Fibroblast of lung (primary cell): Measurements from ENCODE around the gene SSX4.
"Not testable (repeated sequence)": the region's sequence is repeated elsewhere in the genome, so short reads cannot be mapped to it uniquely, and the experiment has no call there.

Experiments used
- EZH2 ChIP-seq: IDR thresholded peaks from 2 replicates; pipeline ENCODE4 v1.5.1; 2012; ENCODE audit warnings: low read length, control low read depth, mild to moderate bottlenecking; ENCODE audit errors: missing control alignments
- TF ChIP-seq, protein P1 (sequence below), 2 donors: IDR thresholded peaks in 1 of 2; conservative IDR thresholded peaks in 1 of 2; 1 replicate in 1 of 2; 2 replicates in 1 of 2; pipeline ENCODE4 v1.5.1; 2011 to 2012; ENCODE audit warnings: low read length in 2 of 2, control low read depth in 1 of 2, inconsistent platforms in 1 of 2, low read depth in 1 of 2, mild to moderate bottlenecking in 1 of 2

DNA sequence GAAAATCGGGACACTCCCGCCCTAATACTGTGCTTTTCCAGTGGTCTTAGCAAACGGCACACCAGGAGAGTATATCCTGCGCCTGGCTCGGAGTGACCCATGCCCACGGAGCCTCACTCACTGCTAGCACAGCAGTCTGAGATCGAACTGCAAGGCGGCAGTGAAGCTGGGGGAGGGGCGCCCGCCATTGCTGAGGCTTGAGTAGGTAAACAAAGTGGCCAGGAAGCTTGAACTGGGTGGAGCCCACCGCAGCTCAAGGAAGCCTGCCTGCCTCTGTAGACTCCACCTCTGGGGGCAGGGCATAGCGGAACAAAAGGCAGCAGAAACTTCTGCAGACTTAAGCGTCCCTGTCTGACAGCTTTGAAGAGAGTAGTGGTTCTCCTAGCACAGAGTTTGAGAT, 50.4 kb downstream of the SSX4 start:
- TF ChIP-seq, protein P1, sequence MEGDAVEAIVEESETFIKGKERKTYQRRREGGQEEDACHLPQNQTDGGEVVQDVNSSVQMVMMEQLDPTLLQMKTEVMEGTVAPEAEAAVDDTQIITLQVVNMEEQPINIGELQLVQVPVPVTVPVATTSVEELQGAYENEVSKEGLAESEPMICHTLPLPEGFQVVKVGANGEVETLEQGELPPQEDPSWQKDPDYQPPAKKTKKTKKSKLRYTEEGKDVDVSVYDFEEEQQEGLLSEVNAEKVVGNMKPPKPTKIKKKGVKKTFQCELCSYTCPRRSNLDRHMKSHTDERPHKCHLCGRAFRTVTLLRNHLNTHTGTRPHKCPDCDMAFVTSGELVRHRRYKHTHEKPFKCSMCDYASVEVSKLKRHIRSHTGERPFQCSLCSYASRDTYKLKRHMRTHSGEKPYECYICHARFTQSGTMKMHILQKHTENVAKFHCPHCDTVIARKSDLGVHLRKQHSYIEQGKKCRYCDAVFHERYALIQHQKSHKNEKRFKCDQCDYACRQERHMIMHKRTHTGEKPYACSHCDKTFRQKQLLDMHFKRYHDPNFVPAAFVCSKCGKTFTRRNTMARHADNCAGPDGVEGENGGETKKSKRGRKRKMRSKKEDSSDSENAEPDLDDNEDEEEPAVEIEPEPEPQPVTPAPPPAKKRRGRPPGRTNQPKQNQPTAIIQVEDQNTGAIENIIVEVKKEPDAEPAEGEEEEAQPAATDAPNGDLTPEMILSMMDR (conservative IDR thresholded peaks at IDR 0.05 in 1 of 2, IDR thresholded peaks at IDR 0.05 in 1 of 2; ENCODE audit: low read depth in 1 of 2, low read length in 2 of 2) = not testable (repeated sequence)
- not testable (repeated sequence) for TF ChIP-seq EZH2
